Measurements from ENCODE around the gene MTA3. TPM values are rescaled to one million over a fixed set of nuclear protein-coding genes. Genes with fewer than 3 reads are reported as not detected.
A peak's percentile ranks its signal among the peaks of the same experiment; 100 is the strongest.

The MTA3 gene
- total RNA-seq (2021), result 57.1 and 70.1 TPM in 2 replicates
- Bru-seq, nascent RNA, result percentile 72 among the genes with signal in this experiment
- percentile 61 among the genes with signal in this experiment for BruChase-seq, experiment 1, labeled RNA remaining after a 2-hour chase
- percentile 66 among the genes with signal in this experiment for BruChase-seq, experiment 2, labeled RNA remaining after a 6-hour chase
- long read RNA-seq, transcript MTA3-205 (14 exons, 2,202 nt), result major isoform, 25 of 59 reads
- long read RNA-seq, transcript MTA3-204 (14 exons, 2,041 nt), result minor isoform, 18 of 59 reads
- long read RNA-seq, partial matches to known transcripts, result 6 of 59 reads
- long read RNA-seq, other reads (novel, unspliced or antisense), result 9 of 59 reads

DNA sequence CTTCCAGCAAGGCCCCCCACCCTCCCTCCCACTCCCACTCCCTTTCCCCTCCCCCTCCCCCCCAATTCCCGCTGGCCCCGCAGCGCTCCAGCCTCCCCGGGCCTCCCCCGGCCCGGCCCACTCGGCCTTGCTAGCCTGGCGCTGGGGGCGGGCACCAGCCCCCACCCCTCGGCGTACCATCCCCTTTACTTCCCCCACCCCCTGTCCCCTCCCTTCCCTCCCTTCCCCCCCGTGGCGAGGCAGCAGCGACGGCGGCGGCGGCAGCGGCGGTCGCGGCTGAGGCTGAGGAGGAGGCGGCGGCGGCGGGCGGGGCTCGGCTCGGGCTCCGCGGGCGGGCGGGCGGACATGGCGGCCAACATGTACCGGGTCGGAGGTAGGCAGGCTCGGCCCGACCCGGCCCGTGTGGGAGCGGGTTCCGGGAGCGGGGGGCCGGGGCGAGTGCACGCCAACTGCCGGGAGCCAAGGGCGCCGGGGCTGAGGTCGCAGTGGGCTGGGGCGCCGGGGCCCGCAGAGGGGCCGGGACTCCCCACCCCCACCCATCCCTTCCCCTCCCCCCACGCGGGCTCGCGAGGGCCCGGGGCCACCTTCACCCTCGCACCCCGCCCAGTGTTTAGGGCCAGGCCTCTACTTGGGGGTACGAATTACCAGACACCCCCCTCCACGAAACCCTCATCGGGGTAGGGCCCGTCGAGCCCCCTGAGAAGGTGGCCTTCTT is at the start of gene MTA3:
Gene MTA3 (plus strand): TSS at position 232 of the 715 bp plus-strand sequence. CDS start 114 bp downstream, at position 346.
- Histone ChIP-seq H3K27ac (ENCODE audit: low read depth, low read length, poor library complexity, severe bottlenecking) (peak within 1 kb of the TSS; percentile 77), H3K36me3 (ENCODE audit: insufficient read depth, low read length, poor library complexity, severe bottlenecking) (peaks cover 12% of the 10 kb centered on the region), H3K4me3 (ENCODE audit: low read depth, low read length, poor library complexity, severe bottlenecking) (peak within 1 kb of the TSS; percentile 83), H3K27me3 (replicated peaks; ENCODE audit: insufficient read depth, low read depth, low read length, poor library complexity) (no peaks in the 10 kb centered on the region), H3K9me3 (ENCODE audit: low read depth, low read length, poor library complexity, severe bottlenecking) (no peaks in the 10 kb centered on the region), H3K4me1 (ENCODE audit: insufficient read depth, low read length, poor library complexity, severe bottlenecking) (peaks cover 20% of the 10 kb centered on the region)
- POLR2A ChIA-PET (ENCODE audit: low non-redundant PET), result no interaction called here
- TF ChIP-seq CTCF (conservative IDR thresholded peaks at IDR 0.05; ENCODE audit: low read depth, low read length) (no peak), EZH2 (IDR thresholded peaks at IDR 0.05; ENCODE audit: borderline replicate concordance, low read depth, low read length, poor library complexity, severe bottlenecking) (no peak)
- BruUV-seq (replicated peaks), result no TSS peak
- CTCF ChIA-PET, result no interaction called here
- DNase-seq (ENCODE audit: low spot score), result peak; percentile 79
- intact Hi-C loops (cut with micrococcal nuclease; ENCODE audit: unreplicated experiment), result no loop called here

GRCh38 chr2:42519624-42520023 is 48.8 kb upstream of the MTA3 start:
- intact Hi-C loops (cut with micrococcal nuclease; ENCODE audit: unreplicated experiment), result no loop called here

GRCh38 chr2:42522035-42522434 is 46.4 kb upstream of the MTA3 start:
- Histone ChIP-seq H3K27me3 (replicated peaks; ENCODE audit: insufficient read depth, low read depth, low read length, poor library complexity) (no peaks in the 10 kb centered on the region), H3K4me3 (ENCODE audit: low read depth, low read length, poor library complexity, severe bottlenecking) (no peak overlapping the region), H3K9me3 (ENCODE audit: low read depth, low read length, poor library complexity, severe bottlenecking) (no peaks in the 10 kb centered on the region), H3K36me3 (ENCODE audit: insufficient read depth, low read length, poor library complexity, severe bottlenecking) (no peaks in the 10 kb centered on the region), H3K4me1 (ENCODE audit: insufficient read depth, low read length, poor library complexity, severe bottlenecking) (no peaks in the 10 kb centered on the region), H3K27ac (ENCODE audit: low read depth, low read length, poor library complexity, severe bottlenecking) (no peak overlapping the region)
- no peak for DNase-seq (ENCODE audit: low spot score)
- no TSS peak for BruUV-seq (replicated peaks)
- TF ChIP-seq EZH2 (IDR thresholded peaks at IDR 0.05; ENCODE audit: borderline replicate concordance, low read depth, low read length, poor library complexity, severe bottlenecking), result no peak
- intact Hi-C loops (cut with micrococcal nuclease; ENCODE audit: unreplicated experiment), result no loop called here
- ChIA-PET CTCF (no interaction called here), POLR2A (ENCODE audit: low non-redundant PET) (no interaction called here)

More at GRCh38 chr2:42519624-42520023, 48.8 kb upstream of the MTA3 start:
- H3K9me3 ChIP-seq (ENCODE audit: low read depth, low read length, poor library complexity, severe bottlenecking), result no peaks in the 10 kb centered on the region
- CTCF ChIA-PET, result interaction anchor here (0.7 kb wide), 1 partner anchor 22 kb away, joined by 3 read pairs; no protein-coding TSS in a partner anchor
- no peaks in the 10 kb centered on the region for H3K27me3 ChIP-seq (replicated peaks; ENCODE audit: insufficient read depth, low read depth, low read length, poor library complexity)
- H3K4me3 ChIP-seq (ENCODE audit: low read depth, low read length, poor library complexity, severe bottlenecking), result no peak overlapping the region
- no TSS peak for BruUV-seq (replicated peaks)
- TF ChIP-seq EZH2 (IDR thresholded peaks at IDR 0.05; ENCODE audit: borderline replicate concordance, low read depth, low read length, poor library complexity, severe bottlenecking), result no peak
- no peak for TF ChIP-seq CTCF (conservative IDR thresholded peaks at IDR 0.05; ENCODE audit: low read depth, low read length)
- POLR2A ChIA-PET (ENCODE audit: low non-redundant PET), result no interaction called here
- no peak for DNase-seq (ENCODE audit: low spot score)
- no peak overlapping the region for H3K27ac ChIP-seq (ENCODE audit: low read depth, low read length, poor library complexity, severe bottlenecking)
- H3K36me3 ChIP-seq (ENCODE audit: insufficient read depth, low read length, poor library complexity, severe bottlenecking), result no peaks in the 10 kb centered on the region
- no peaks in the 10 kb centered on the region for H3K4me1 ChIP-seq (ENCODE audit: insufficient read depth, low read length, poor library complexity, severe bottlenecking)

Data from A673 (cell line).